HT1080 (cell line): ENCODE measurements around the gene TWIST2. TPM values are rescaled to one million over a fixed set of nuclear protein-coding genes. Genes with fewer than 3 reads are reported as not detected.

ENCODE experiments used
- DNase-seq: peaks from one replicate; pipeline ENCODE4 v3.0.0-alpha.2; 2015; ENCODE audit warnings: low read depth
- total RNA-seq: library from RNA; depleted of rRNA; stranded (reverse); fragments of >200 nt; shearing (Covaris generic); gene quantifications from 2 replicates; pipeline ENCODE4 v1.2.3, GENCODE V29; 2014

TWIST2 gene
- total RNA-seq, 1 experiment from 2014 or later, result 52.1 TPM

DNA sequence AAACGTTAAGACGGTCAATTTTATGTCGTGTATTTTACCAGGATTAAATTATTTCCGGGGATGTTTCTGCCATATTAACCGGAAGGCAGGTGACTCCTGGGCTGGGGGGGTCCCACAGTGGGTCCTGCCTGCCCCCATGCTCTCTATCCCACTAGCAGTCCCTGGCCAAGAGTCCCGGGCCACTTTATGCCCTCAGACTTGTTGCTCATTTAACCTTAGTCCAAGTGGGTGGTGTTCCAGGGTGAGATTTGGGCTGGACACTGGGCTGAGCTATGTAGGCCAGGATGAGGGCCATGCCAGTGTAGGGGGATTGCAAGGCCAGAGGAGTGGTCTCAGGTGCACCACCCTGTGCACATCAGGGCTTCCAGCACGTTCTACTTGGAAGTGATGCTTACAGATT is 24.1 kb downstream of the TWIST2 start:
- no peak for DNase-seq

DNA sequence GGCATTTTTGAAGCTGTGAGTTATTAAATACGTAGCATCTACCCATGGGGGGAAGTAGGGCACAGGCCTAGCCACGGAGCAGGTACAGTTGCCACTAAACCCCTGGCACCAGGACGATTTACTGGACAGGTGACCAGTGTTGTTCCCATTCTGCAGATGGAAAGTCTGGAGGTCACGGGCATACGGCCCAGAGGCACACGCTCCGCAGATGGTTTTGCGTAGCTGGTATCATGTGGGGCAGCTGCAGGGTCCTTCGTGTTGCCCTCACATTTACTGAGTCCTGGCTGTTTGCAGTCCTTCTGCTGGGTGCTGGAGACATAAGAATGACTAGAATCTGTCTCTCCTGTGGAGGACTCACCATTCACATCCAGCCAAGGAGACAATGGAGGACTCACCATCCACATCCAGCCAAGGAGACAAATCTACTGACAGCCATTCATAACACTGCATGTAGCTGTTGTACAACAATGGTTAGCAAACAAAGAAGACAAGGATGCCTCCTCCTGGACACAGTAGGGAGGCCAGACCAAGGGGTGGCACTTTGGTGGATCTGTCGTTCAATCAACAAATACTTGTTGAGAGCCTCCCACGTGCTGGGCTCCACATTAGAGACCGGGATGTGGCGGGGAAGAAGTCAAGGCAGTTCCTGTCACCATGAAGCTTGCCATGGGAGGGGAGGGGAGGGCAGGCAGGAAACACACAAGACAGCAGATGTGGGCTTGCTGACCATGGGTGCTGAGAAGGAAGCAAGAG is 24.9 kb downstream of the TWIST2 start:
- DNase-seq, result no peak

DNA sequence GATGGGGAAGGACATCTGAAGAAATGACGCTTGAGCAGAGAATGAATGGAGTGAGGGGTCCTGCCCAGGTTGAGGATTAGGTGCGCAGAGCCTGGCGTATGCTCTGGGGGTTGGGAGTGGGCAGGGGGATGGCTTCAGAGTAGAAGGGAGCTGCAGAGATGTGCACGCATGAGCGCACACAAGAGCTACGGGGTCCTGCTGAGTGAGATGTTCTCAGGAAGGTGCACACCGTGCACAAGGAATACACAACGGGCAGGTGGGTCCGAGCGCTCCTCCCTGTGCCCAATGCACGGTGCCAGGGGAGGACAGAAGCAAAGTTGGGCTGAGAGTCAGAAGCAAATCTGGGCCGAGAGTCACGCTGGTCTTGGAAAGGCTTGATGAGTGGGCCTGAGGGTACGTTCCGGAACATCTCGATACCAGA is 25.5 kb downstream of the TWIST2 start:
- DNase-seq, result no peak

DNA sequence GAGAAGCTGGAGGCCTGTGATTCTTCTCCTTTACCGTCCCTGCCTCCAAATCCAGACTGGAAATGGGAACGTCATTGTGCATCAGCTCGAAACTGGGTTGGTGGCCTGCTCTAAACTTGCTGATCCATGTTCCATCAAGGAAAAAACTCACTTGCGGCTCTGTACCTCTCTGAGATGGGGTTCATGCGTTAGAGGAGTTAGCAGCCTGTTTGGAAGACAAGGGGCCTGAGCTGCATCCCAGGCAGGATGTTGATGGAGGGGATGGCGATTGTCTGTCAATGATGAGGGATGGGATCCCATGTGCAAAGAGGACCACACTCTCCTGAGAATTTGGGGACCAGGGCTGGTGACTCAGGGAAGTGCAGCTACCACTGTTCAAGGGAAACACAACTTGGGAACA is 26.0 kb downstream of the TWIST2 start:
- DNase-seq, result no peak

DNA sequence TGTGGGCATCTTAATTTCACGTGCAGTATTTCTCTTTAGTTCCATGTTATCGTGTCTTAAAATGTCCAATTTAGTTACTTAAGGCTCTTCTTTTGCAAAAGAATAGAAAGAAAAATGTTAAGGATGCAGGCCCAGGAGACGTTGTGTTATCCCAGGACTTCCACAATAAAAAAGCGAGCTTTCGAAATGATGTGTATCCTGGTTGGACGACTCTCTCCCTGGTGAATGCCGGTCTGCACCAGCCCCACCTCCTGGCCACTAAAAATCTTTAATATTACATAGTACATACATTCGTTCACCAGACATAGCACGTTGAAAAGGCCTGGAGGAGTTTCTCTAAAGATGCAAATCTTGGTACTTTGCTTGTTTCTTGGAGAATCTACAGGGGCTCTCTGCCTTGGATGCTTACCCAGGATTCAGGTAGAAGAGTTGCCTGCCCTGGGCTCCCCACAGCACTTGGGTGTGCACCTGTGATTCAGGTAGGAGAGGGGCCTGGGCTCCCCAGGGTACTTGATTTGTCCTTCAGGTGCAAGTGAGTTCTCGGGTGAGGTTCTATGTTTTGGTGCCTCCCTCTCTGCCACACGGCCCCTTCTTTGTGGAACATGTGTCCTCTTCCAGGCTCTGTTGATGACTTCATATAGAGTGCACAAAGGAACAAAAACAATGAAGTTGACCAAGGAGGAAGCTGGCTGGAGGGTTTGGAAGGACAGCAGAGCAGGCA is 26.6 kb downstream of the TWIST2 start:
- no peak for DNase-seq

DNA sequence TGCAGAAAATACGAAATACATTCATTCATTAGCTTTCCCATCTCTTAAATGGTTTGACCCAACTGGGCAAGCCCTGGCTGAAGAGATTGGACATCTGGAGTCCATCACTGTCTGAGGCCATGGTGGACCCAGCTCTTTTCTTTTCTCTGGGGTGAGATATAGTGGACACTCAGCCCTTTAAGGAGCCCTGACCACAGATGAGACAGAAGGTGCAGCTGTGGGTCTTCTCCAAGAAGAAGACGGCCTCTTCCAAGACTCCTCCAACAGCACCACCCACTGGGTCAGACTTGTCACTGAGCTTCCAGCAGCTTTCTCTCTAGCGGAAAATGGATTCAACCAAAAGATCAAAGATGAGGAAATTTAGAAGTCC is 27.2 kb downstream of the TWIST2 start:
- no peak for DNase-seq

DNA sequence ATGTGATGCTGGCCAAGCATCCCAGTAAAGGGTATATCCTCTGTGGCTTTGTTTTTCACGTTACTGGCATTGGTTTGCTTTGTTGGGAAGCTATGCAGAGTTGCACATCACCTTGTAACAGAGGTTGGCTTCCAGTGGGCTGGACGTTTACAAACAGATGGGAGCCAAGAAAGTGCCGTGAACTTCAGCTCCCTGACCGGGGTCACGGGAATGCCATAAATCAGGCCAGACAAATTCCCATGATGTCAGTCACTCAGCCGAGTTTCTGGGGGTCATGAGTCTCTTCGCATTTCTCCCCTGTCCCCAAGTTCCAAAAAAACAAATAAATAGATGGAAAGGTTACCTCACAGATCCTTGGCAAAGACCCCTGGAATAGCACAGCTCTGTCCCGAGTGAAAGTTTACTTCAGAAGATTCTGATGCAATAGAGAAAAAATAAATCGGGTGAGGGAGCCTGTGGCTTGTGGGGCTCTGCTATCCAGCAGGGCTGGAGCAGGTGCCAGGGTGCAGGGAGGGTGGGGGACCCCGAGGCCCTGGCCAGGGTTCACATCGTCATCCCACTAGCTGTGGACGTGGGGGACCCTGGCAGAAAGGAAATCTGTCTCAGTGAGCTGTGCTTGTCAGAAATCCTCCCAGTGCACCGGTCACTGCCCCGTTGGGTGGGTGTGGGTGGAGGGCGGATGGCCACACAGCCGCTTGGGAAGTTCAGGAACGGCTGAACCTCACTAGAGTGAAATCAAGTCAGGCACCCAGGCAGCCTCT is 27.8 kb downstream of the TWIST2 start:
- no peak for DNase-seq

DNA sequence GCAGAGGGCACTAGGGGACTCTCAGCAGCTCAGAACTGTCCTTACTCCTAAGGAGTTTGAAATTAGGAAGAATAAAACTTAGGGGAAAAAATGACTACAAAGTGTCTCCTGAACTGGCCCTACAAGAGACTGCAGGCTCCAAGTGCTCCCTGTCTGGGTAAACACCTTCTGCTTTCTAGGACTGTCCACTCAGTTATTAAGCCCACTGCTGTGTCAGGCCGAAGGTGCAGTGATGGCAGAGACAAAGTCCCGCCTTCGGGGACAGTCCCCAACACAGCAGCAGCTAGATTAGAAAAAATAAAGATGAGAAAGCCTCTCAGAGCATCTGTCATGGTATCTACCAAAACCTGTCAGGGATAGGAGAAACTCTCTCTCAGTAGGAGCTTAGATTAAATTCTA is 28.3 kb downstream of the TWIST2 start:
- DNase-seq, result no peak

DNA sequence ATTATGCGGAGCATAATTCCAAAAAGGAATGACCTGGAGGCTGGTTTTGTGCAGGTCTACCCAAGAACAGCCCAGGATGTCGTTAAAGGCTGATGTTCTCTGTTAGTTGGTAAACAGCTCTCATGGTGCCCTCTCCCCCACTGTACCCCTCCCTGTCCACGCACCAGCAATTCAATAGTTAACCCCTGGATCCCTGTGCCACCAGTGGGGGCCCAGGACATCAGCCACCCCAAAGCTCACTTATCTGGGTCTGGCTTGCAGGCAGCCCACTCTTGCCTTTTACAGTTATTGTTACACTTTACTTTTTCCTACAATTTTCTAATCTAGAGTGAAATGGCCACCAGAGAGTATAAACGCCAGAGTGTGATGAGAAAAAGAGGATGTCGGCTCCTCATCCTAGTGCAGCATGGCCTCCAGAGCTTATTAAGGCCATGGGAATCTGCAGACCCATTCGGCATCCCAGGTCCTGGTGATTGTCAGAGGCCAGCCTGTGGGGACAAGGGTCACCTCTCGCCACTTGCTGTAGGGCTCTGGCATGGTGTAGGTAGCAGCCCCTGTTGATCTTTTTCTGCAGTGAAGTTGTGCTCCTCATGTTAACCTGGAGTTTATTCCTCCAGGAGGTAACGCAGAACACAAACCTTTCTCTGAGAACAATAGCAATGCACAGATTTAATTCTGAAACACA is 30.3 kb downstream of the TWIST2 start:
- DNase-seq, result no peak

DNA sequence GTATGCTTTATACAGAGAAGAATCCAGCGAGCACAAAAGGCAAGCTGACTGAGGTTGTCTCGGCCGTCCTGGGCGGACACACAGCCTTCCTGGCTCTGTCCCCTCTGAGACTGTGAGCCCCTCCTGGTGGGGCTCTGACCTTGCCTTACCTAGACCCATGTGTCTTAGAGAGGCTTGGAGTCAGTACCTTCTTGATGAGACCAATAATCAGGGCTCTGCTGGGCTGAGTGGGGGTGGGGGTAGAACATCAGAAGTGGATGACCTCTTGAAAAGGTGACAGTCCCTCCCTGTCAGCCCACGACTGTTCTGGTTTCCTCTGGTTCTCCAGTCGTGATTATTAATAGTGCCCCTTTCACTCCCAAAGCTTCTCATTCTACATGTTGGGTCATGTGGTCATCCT is 31.2 kb downstream of the TWIST2 start:
- DNase-seq, result no peak

DNA sequence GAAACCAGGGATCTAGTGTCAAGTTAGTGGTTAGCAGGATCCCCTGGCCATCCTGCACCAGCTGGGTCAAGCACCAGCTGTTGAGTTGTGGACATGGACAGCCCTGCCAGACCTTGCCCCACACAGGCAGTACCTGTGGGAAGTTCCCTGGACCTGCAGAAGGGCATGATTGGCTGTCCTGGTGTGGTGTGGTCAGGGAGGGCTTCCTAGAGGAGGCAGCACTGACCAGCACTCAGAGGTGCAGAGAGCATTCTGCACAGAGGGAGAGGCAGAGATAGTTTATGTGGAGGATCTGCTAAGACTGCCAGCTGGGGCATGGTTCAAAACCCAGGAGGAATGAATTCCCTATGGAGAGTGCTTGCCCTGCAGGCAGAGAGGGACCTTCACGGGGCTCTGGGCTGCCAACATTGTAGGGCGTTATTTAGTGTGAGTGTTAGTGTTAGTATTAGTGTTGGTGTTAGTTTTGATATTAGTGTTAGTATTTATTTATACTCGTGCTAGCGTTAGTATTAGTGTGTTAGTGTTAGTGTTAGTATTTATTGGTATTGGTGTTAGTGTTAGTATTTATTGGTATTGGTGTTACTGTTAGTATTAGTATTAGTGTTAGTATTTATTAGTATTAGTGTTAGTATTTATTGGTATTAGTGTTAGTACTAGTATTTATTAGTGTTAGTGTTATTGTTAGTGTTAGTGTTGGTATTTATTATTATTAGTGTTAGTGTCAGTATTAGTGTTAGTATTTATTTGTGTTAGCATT is 31.9 kb downstream of the TWIST2 start:
- DNase-seq, result no peak

DNA sequence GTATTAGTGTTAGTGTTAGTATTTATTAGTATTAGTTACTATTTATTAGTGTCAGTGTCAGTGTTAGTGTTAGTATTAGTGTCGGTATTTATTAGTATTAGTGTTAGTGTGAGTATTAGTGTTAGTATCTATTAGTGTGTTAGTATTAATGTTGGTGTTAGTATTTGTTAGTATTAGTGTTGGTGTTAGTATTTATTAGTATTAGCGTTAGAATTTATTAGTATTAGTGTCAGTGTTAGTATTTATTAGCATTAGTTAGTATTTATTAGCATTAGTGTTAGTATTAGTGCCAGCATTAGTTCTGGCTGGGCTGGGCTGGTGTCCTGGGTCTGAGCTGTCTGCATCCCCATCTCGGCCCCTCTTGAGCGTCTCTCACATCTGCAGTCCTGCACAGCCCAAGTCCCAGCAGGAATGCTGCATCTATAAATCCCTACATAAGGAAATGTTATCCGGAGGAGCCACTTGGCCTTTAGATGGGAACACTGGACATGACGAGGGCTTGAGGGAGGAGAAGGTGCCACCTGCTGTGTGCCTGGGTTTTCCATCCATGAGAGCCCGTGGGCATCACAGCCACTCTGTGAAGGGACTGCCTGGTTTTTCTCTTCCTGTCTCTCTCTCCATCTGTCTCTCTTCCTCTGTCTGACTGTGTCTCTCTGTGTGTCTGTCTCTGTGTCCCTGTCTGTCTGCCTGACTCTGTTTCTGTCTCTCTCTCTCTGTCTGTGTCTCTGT is 33.6 kb downstream of the TWIST2 start:
- no peak for DNase-seq

DNA sequence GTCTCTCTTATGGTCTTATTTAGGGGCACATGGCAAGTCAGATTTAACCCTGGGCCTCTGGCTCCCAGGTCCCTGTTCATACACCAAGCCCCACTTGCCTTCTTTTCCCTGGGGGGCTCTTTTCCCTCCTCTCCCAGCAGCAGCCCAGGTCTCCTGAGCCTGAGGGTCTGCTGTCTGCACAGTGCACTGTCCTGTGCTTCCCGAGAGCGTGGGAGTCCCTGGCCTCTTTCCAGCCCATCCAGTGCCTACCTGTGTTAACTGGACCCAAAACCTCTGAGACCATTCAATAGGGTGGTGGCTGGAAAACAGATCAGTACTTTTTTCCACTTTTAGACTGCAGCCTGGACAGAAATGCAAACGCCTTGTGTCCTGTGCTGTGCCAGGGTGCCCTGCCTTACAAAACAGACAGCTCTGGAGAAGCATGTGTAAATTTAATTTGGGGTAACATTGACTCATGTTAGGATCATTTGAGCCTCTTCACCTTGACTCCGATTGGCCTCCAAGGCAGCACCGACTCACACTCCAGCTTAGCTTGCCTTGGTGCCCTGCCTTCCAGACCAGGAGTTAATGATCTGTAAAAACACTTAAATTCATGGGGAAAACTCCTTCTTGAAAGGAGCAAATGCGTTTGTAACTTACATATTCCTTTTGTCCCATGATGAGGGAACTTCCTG is 34.3 kb downstream of the TWIST2 start:
- DNase-seq, result no peak

DNA sequence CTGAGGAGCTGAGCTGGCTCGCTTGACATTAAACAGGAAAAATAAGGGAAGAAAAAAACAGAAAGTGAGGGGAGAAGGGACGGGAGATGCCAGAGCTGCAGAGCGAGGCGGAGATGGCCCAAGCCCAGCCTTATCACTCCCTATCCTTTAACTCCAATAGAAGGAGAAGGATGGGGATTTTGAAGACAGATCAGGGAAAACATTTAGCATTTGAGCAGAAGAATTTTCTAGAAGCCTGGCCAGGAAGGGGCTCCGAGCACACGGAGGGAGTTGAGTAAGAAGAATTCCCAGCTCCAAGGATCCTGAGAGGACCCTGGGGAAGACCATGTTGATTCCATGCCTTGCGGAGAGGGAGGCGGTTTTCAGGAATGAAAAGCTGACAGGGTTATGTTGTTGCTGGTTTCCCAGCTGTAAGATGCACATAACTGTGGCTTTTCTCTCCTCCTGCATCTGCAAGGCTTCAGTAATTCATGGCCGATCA is 35.6 kb downstream of the TWIST2 start:
- DNase-seq, result no peak

DNA sequence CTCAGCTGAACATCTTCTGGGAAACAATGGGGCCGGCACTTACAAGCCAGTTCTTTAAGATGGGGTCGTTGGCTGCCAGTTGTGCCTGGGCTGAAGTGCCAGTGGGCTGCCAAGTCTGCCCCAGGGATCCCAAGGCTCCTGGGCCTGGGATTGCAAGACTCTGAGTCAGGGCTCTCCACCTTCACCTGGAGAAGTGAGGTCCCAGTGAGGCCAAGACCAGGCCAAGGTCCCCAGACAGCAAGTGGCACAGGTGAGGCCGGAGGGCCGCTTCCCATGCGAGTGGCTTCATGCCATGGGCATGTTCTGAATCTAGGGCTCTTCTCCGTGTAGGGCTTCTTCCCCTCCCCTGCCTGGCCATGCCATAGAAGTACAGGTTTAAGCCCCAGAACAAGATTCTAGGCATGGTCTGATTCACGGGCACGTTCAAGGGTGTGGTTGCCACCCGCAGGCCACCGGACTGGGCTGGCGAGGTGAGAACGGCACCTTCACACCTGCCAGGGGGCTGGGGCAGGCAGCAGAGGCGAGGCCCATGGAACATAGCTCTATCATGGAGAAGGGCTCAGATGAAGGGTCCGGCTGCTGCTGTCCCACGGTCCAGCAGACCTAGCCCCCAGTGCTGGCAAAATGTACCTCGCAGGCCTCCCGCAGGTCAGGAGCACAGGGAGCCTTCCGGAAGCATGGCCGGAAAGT is 36.4 kb downstream of the TWIST2 start:
- no peak for DNase-seq

DNA sequence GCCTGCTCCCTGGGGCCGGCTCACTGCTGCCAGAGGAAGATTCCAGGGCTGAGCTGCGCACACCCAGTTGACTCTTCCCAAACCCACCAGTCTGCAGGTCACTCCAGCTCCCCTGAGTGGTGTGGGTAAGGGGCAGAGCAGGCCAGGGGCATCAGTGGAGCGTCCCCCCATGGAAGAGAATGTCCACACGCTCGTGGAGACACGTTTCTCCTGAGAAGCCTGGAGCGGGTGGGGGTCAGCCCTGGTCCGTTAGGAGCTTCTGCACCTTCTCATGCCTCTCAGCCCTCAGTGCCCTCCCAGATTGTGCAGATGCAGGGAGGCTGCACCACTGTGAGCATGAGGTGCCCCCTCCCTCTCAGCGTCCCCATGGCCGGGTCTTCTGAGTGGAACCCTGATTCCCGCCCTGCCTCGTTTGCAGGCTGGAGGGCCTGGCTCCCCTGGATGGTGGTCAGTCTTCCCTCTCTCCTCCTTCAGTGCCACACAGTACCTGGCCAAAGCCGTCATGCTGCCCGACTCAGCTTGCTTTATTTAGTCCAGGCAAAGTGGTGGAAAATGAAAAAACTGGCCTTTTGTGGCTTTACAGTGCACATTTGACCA is 37.0 kb downstream of the TWIST2 start:
- no peak for DNase-seq

DNA sequence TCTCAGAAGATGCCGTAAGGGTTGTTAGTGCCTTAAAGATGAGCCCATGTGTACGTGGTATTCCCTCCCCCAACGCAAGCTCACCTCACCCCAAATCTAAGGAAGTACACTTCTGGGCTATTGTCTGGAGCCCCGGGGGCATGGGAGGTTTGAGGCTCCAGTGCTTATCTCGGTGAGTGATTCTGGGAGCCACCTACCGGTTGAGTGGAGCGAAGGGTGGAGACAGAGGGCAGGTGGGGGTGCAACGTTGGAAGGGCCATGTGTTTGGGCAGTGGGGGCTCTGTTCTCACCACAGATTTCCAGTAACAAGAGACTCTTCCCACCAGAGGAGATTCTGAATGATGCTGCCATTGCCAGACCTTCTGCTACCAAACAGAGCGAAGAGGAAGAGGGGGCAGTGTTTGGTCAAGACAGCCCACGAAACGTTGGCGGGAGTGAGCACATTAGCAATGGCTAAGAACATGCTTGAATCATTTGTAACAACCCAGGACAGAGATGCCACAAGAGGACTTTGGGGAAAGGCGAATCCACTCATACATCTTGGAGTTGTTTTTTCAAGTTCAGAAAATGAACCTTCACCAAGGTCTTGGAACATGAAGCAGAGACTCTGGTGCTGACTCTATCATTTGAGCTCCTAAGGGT is 38.7 kb downstream of the TWIST2 start:
- DNase-seq, result no peak

DNA sequence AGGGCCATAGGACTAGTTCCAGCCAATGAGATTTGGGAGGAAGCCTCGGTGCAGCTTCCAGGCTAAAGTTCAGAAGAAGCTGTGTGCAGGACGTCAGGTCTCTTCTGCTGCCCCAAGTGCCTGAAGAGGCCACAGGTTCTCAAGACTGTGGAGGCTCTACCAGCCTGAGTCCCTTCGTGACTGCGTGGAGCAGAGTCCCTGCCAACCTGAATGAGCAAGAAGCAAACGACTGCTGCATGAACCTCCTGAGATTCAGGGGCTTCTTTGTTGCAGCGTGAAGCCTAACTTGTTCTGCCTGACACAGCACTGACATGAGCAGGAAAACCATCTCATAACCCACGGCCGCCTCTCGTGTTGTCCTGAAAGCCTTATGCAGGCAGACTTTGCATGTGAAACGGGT is 39.7 kb downstream of the TWIST2 start:
- no peak for DNase-seq
